HepG2 (cell line): ENCODE measurements around the gene CAMTA1.

Experiments used
- CEBPB ChIP-seq: IDR thresholded peaks from 2 replicates; pipeline ENCODE4 v1.6.1; 2011; ENCODE audit warnings: low read depth, low read length, improper control_type of control experiment, borderline replicate concordance
- CTCF ChIP-seq: sonication (generic); formaldehyde crosslinking; IDR thresholded peaks from 2 replicates; pipeline ENCODE4 v1.5.0; 2020; ENCODE audit warnings: mild to moderate bottlenecking, missing genetic modification reagents, moderate library complexity
- EP300 ChIP-seq, 3 experiments: sonication (generic) in 1 of 3; formaldehyde crosslinking in 1 of 3; IDR thresholded peaks; 2 replicates each; pipeline versions ENCODE4 v1.5.1 to v1.6.1; 2011 to 2020; ENCODE audit warnings: low read depth in 2 of 3, low read length in 2 of 3, borderline replicate concordance in 1 of 3, improper control_type of control experiment in 1 of 3, mild to moderate bottlenecking in 1 of 3, missing genetic modification reagents in 1 of 3, moderate library complexity in 1 of 3
- GPN1 ChIP-seq: sonication (generic); formaldehyde crosslinking; IDR thresholded peaks from 2 replicates; pipeline ENCODE4 v1.5.1; 2020; ENCODE audit warnings: missing genetic modification reagents, borderline replicate concordance
- KDM5A ChIP-seq: fragments of 200-600 bp; sonication (generic); IDR thresholded peaks from 2 replicates; pipeline ENCODE4 v1.7.0; 2018; ENCODE audit warnings: antibody characterized with exemption, mild to moderate bottlenecking, low read length, borderline replicate concordance
- PHB2 ChIP-seq: fragments of 450-650 bp; IDR thresholded peaks from 2 replicates; pipeline ENCODE4 v1.6.1; 2018; ENCODE audit not compliant: partially characterized antibody
- ZBTB43 ChIP-seq: sonication (generic); formaldehyde crosslinking; conservative IDR thresholded peaks from 2 replicates; pipeline ENCODE4 v1.4.0; 2020; ENCODE audit warnings: missing genetic modification reagents
- ZBTB8A ChIP-seq: sonication (generic); formaldehyde crosslinking; IDR thresholded peaks from 2 replicates; pipeline ENCODE4 v1.4.0; 2020; ENCODE audit warnings: mild to moderate bottlenecking, low read depth, missing genetic modification reagents, borderline replicate concordance
- ZNF747 ChIP-seq: sonication (generic); formaldehyde crosslinking; IDR thresholded peaks from 2 replicates; pipeline ENCODE4 v1.8.1; 2023; ENCODE audit warnings: missing genetic modification reagents, mild to moderate bottlenecking, borderline replicate concordance

- TF ChIP-seq ZBTB43 (CRISPR knock-in tag): no peak
- no peak for TF ChIP-seq CTCF (CRISPR knock-in tag)
- TF ChIP-seq EP300 (IDR thresholded peaks at IDR 0.05; ENCODE audit: low read depth in 2 of 2, low read length in 2 of 2): no peak
- no peak for TF ChIP-seq EP300 (CRISPR knock-in tag; IDR thresholded peaks at IDR 0.05; ENCODE audit: borderline replicate concordance)
- no peak for TF ChIP-seq PHB2
- no peak for TF ChIP-seq GPN1 (CRISPR knock-in tag)
- no peak for TF ChIP-seq ZNF747 (CRISPR knock-in tag)
- no peak for TF ChIP-seq CEBPB
- TF ChIP-seq KDM5A: no peak
- TF ChIP-seq ZBTB8A: no peak
These were observed 10.4 kb downstream of the CAMTA1 start for GRCh38 chr1:6795661-6796060.
